ENCODE measurements around the gene LMF2.

LMF2 gene

GRCh38 chr22:50468626-50469025, 38.9 kb downstream of the LMF2 start:
- no peak for DNase-seq

- no peak for DNase-seq
Measured at GRCh38 chr22:50467773-50468440, 39.6 kb downstream of the LMF2 start.

GRCh38 chr22:50467341-50467740, 40.2 kb downstream of the LMF2 start:
- DNase-seq = no peak

GRCh38 chr22:50465066-50465930, 42.2 kb downstream of the LMF2 start:
- no peak for DNase-seq

GRCh38 chr22:50464451-50464850, 43.1 kb downstream of the LMF2 start:
- no peak for DNase-seq

- DNase-seq = no peak
Measured at GRCh38 chr22:50463188-50463900, 44.2 kb downstream of the LMF2 start.

GRCh38 chr22:50461979-50462540, 45.4 kb downstream of the LMF2 start:
- no peak for DNase-seq

GRCh38 chr22:50461536-50461935, 46.0 kb downstream of the LMF2 start:
- no peak for DNase-seq

- DNase-seq = no peak
Measured at GRCh38 chr22:50460938-50461337, 46.6 kb downstream of the LMF2 start.

- no peak for DNase-seq
Measured at GRCh38 chr22:50459496-50460140, 47.9 kb downstream of the LMF2 start.

- no peak for DNase-seq
Measured at GRCh38 chr22:50459016-50459415, 48.5 kb downstream of the LMF2 start.

GRCh38 chr22:50456466-50457234, 50.9 kb downstream of the LMF2 start:
- DNase-seq = no peak

GRCh38 chr22:50456026-50456425, 51.5 kb downstream of the LMF2 start:
- no peak for DNase-seq

- DNase-seq = no peak
Measured at GRCh38 chr22:50455201-50455600, 52.3 kb downstream of the LMF2 start.

GRCh38 chr22:50454556-50455075, 52.9 kb downstream of the LMF2 start:
- no peak for DNase-seq

Measured in nucleus accumbens (tissue), 56 donors.